Cardiac fibroblast (primary cell): ENCODE results near the gene TM9SF4.

ENCODE experiments used
- DNase-seq, 2 donors: peaks; one replicate each; pipeline versions ENCODE4 v3.0.0 to v3.0.0-alpha.2; 2010; ENCODE audit warnings: low read depth in 2 of 2
- H3K4me3 ChIP-seq, 2 donors: replicated peaks in 1 of 2; 1 replicate in 1 of 2; 2 replicates in 1 of 2; pipeline ENCODE4 v1.5.1; 2011; ENCODE audit warnings: low read depth in 2 of 2, low read length in 2 of 2, mild to moderate bottlenecking in 2 of 2, moderate library complexity in 1 of 2
- TF ChIP-seq, protein P1 (sequence below): IDR thresholded peaks from one replicate; pipeline ENCODE4 v1.5.1; 2011; ENCODE audit warnings: low read depth, mild to moderate bottlenecking, low read length, inconsistent platforms

Gene TM9SF4

DNA sequence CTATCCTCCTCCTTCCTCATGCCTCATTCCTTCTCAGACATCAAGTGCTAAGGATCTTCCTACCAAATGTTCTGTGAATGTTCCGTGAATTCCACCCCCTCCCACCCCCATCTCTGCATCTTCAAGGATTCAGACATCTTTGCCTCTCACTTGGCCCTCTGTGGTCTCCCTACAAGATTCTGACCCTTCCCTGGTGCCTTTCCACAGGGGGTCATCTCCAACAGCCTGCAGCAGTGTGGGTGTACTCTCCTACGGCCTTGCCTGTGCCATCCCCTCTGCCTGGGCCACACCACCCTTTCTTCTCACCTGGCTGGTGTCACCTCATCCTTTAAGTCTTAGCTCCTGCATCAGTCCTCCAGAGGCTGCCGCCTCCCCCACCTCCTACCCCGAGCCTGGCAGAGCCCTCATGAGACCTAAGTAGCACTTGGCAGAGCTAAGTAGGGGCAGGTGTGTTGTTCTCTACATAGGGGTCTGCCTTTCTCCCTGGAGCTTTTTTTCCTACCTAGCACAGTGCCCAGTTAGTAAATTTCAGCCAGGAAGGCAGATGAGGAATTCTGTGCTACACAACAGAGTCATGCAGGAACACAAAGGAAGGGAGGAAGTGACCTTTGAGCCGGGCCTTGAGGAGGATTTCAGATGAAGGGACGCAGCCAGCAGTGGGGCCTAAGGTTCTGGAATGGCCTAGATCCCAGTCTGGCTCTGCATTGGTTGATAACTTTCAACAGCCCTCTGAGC lies 43.1 kb downstream of the TM9SF4 start:
- no peak overlapping the region for H3K4me3 ChIP-seq
- DNase-seq, result peak; percentile 21 to 38
- TF ChIP-seq, protein P1, sequence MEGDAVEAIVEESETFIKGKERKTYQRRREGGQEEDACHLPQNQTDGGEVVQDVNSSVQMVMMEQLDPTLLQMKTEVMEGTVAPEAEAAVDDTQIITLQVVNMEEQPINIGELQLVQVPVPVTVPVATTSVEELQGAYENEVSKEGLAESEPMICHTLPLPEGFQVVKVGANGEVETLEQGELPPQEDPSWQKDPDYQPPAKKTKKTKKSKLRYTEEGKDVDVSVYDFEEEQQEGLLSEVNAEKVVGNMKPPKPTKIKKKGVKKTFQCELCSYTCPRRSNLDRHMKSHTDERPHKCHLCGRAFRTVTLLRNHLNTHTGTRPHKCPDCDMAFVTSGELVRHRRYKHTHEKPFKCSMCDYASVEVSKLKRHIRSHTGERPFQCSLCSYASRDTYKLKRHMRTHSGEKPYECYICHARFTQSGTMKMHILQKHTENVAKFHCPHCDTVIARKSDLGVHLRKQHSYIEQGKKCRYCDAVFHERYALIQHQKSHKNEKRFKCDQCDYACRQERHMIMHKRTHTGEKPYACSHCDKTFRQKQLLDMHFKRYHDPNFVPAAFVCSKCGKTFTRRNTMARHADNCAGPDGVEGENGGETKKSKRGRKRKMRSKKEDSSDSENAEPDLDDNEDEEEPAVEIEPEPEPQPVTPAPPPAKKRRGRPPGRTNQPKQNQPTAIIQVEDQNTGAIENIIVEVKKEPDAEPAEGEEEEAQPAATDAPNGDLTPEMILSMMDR, result no peak

DNA sequence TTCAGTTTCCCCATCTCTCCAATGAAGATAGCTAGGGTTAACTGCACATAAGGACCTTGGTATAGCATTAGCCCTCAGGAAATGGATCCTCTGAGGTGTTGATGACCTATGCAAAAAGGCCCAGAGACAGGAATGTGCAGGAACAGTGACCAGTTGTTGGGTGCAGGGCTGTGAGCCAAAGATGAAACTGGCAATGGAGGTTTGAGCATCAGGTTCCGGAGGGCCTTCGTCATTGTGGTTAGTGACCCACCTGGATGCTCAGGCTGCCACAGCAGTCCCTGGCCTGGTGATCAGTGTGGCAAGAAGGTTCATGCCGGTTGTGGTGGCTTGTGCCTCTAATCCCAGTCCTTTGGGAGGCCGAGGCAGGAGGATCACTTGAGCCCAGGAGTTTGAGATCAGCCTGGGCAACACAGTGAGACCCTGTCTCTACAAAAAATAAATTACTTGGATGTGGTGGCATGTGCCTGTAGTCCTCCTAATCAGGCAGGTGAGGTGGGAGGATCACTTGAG lies 43.7 kb downstream of the TM9SF4 start:
- TF ChIP-seq, protein P1, result no peak
- no peak overlapping the region for H3K4me3 ChIP-seq
- DNase-seq, result no peak

GRCh38 chr20:32153771-32154170 lies 44.3 kb downstream of the TM9SF4 start:
- H3K4me3 ChIP-seq, result no peak overlapping the region

DNA sequence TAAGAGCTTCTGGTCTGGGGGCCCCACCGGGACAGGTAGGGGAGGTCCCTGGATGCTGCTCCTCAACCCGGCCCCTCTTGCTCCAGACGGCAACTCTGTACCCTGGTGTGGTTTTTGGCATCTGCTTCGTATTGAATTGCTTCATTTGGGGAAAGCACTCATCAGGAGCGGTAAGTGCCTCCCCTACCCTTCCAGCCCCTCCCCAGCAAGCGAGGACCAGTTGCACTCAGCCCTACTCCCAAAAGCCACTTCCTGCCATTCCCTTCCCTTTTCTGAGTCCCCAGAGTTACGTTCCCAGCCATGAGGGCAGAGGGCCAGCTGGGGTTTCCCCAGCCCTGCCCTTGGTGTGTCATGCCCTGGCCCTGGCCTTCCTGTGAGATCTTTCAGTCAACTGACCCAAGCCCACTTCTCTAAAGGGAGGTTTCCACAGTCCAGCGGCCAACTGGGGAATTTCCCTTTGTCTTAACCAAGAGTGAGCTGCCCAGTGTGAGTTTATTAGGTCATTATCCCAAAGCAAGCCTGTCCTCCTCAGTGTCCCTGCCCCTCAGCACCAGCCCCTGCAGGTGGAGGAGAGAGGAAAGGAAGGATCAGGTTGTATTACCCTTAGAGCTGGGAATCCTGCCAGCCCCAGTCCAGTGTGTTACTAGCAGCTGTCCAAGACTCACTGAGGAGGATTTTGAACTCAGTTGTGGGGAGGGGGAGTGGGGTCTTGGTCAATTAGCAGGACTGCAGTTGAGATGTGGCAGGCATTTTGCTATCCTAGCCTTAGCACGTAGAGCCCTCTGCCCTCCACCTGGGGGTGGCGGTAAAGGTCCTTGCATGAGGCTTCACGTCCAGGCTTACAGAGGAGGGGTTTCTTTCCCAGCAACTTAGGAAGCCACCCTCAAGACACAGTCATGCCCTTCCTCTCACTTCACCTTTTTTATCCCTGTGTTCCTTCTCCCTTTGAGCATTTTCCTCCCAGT lies 45.8 kb downstream of the TM9SF4 start:
- peak; percentile 93 to 97 for DNase-seq
- TF ChIP-seq, protein P1, result no peak
- H3K4me3 ChIP-seq, result no peak overlapping the region

More at GRCh38 chr20:32153771-32154170, 44.3 kb downstream of the TM9SF4 start:
- TF ChIP-seq, protein P1, result no peak
- DNase-seq, result no peak

GRCh38 chr20:32157611-32158010 lies 48.1 kb downstream of the TM9SF4 start:
- no peak overlapping the region for H3K4me3 ChIP-seq
- TF ChIP-seq, protein P1, result no peak
- no peak for DNase-seq

- TF ChIP-seq, protein P1, result no peak
- DNase-seq, result no peak
- no peak overlapping the region for H3K4me3 ChIP-seq
Observed at GRCh38 chr20:32158351-32158750, 48.8 kb downstream of the TM9SF4 start.
